Ascending aorta (tissue), 2 donors: ENCODE results near the gene NUBPL. TPM values are rescaled to one million over a fixed set of nuclear protein-coding genes. Genes with fewer than 3 reads are reported as not detected.
"Not testable (repeated sequence)": the region's sequence is repeated elsewhere in the genome, so short reads cannot be mapped to it uniquely, and the experiment has no call there.

Experiments used
- DNase-seq, 2 donors: peaks; one replicate each; pipeline ENCODE4 v3.0.0-alpha.2; 2019; ENCODE audit warnings: low spot score in 2 of 2
- H3K27ac ChIP-seq, 2 donors: fragments of 200-600 bp; sonication (generic); one replicate each; pipeline ENCODE4 v1.5.1; 2016 to 2017; ENCODE audit warnings: mild to moderate bottlenecking in 1 of 2
- H3K27me3 ChIP-seq: fragments of 200-600 bp; sonication (generic); one replicate; pipeline ENCODE4 v1.5.1; 2017
- H3K36me3 ChIP-seq, 2 donors: fragments of 200-600 bp; sonication (generic); one replicate each; pipeline ENCODE4 v1.5.1; 2016
- H3K4me1 ChIP-seq, 2 donors: fragments of 200-600 bp; sonication (generic); one replicate each; pipeline ENCODE4 v1.5.1; 2016 to 2017; ENCODE audit warnings: mild to moderate bottlenecking in 1 of 2
- H3K4me3 ChIP-seq, 2 donors: fragments of 200-600 bp; sonication (generic); one replicate each; pipeline ENCODE4 v1.5.1; 2016 to 2017; ENCODE audit warnings: mild to moderate bottlenecking in 1 of 2
- H3K9me3 ChIP-seq, 2 donors: fragments of 200-600 bp; sonication (generic); one replicate each; pipeline ENCODE4 v1.5.1; 2016
- CTCF ChIP-seq, 3 experiments: fragments of 200-600 bp in 2 of 3; fragments of 450-650 bp in 1 of 3; sonication (generic) in 2 of 3; IDR thresholded peaks; one replicate each; pipeline ENCODE4 v1.5.1; 2016 to 2019; ENCODE audit warnings: antibody characterized with exemption in 3 of 3, mild to moderate bottlenecking in 1 of 3, moderate library complexity in 1 of 3
- intact Hi-C: fragments of 100-400 bp; cut with DNase I; formaldehyde crosslinking; loops from one replicate; pipeline ENCODE4 v1.15.1; 2023
- total RNA-seq: library from RNA; depleted of rRNA; stranded (reverse); fragments of >200 nt; gene quantifications from one replicate; pipeline ENCODE4 v1.1.0, GENCODE V29; 2016

The NUBPL gene
- total RNA-seq, 1 donor from 2014 or later, result 1.7 TPM

GRCh38 chr14:31855262-31855661 lies 294.1 kb downstream of the NUBPL start:
- intact Hi-C loops, result no loop called here
- no peak for TF ChIP-seq CTCF (IDR thresholded peaks at IDR 0.05)
- H3K9me3 ChIP-seq, result no peaks in the 10 kb centered on the region
- no peak for DNase-seq
- H3K27me3 ChIP-seq, result no peaks in the 10 kb centered on the region
- H3K36me3 ChIP-seq, result peaks cover 0 to 3% of the 10 kb centered on the region in 2 donors
- H3K4me1 ChIP-seq, result no peaks in the 10 kb centered on the region
- no peak overlapping the region for H3K4me3 ChIP-seq
- no peak overlapping the region for H3K27ac ChIP-seq

- H3K9me3 ChIP-seq, H3K36me3 ChIP-seq, H3K27me3 ChIP-seq, intact Hi-C loops, H3K4me3 ChIP-seq, H3K4me1 ChIP-seq, H3K27ac ChIP-seq, DNase-seq: not testable (repeated sequence)
Measured at GRCh38 chr14:31856003-31856402, 294.8 kb downstream of the NUBPL start.

GRCh38 chr14:31858868-31859267 lies 297.7 kb downstream of the NUBPL start:
- H3K9me3 ChIP-seq, result peaks cover 0 to 8% of the 10 kb centered on the region in 2 donors
- DNase-seq, result no peak
- H3K27ac ChIP-seq, result no peak overlapping the region
- no peaks in the 10 kb centered on the region for H3K4me1 ChIP-seq
- H3K36me3 ChIP-seq, result peaks cover 0 to 3% of the 10 kb centered on the region in 2 donors
- no peak for TF ChIP-seq CTCF (IDR thresholded peaks at IDR 0.05)
- no peaks in the 10 kb centered on the region for H3K27me3 ChIP-seq
- intact Hi-C loops, result no loop called here
- no peak overlapping the region for H3K4me3 ChIP-seq

- intact Hi-C loops, result no loop called here
- no peaks in the 10 kb centered on the region for H3K4me1 ChIP-seq
- no peaks in the 10 kb centered on the region for H3K27me3 ChIP-seq
- no peak overlapping the region for H3K27ac ChIP-seq
- TF ChIP-seq CTCF (IDR thresholded peaks at IDR 0.05), result no peak
- H3K9me3 ChIP-seq, result peaks cover 10 to 34% of the 10 kb centered on the region in 2 donors
- no peak for DNase-seq
- no peaks in the 10 kb centered on the region for H3K36me3 ChIP-seq
- H3K4me3 ChIP-seq, result no peak overlapping the region
Measured at GRCh38 chr14:31864937-31865855, 304.0 kb downstream of the NUBPL start.

- Histone ChIP-seq H3K9me3 (peaks cover 10 to 34% of the 10 kb centered on the region in 2 donors), H3K27me3 (no peaks in the 10 kb centered on the region)
- TF ChIP-seq CTCF (IDR thresholded peaks at IDR 0.05), result no peak
Measured at GRCh38 chr14:31867570-31867969, 306.4 kb downstream of the NUBPL start.

GRCh38 chr14:31868096-31868495 lies 306.9 kb downstream of the NUBPL start:
- H3K36me3 ChIP-seq, intact Hi-C loops, H3K4me3 ChIP-seq, H3K27ac ChIP-seq, DNase-seq, H3K4me1 ChIP-seq, H3K27me3 ChIP-seq: not testable (repeated sequence)
- H3K9me3 ChIP-seq, result peaks cover 10 to 34% of the 10 kb centered on the region in 2 donors

More at GRCh38 chr14:31867570-31867969, 306.4 kb downstream of the NUBPL start:
- H3K36me3 ChIP-seq, result no peaks in the 10 kb centered on the region
- no peaks in the 10 kb centered on the region for H3K4me1 ChIP-seq
- no peak overlapping the region for H3K4me3 ChIP-seq
- intact Hi-C loops, result no loop called here
- no peak for DNase-seq
- no peak overlapping the region for H3K27ac ChIP-seq
